C4-2B (cell line): Measurements from ENCODE around the gene TRHDE.

Experiments
- CTCF ChIP-seq: fragments of 450-650 bp; conservative IDR thresholded peaks from 2 replicates; pipeline ENCODE4 v1.5.1; 2017; ENCODE audit warnings: mild to moderate bottlenecking
- ZFX ChIP-seq: fragments of 450-650 bp; IDR thresholded peaks from 2 replicates; pipeline ENCODE4 v1.6.1; 2017

- TF ChIP-seq CTCF (no peak), ZFX (no peak)
Observed at GRCh38 chr12:72366255-72366654, 94.1 kb downstream of the TRHDE start.
